ENCODE measurements around the gene GPRC5C. TPM values are rescaled to one million over a fixed set of nuclear protein-coding genes. Genes with fewer than 3 reads are reported as not detected.

GPRC5C gene
- total RNA-seq, 1 experiment from 2014 or later, result 15.5 TPM

GRCh38 chr17:74432424-74432690 is 469 bp downstream of the GPRC5C start:
- H3K27ac Mint-ChIP-seq, result no peak overlapping the region
- Histone ChIP-seq H4K8ac (replicated peaks; ENCODE audit: insufficient read length, low read depth, low read length) (no peak overlapping the region), H2AFZ (ENCODE audit: low read length) (no peak overlapping the region)

More at GRCh38 chr17:74432424-74432690, 469 bp downstream of the GPRC5C start:
- H3K14ac ChIP-seq (ENCODE audit: insufficient read depth, low read length), result peak overlapping the region; percentile 51; the same call in 1 of the 2 replicates
- H3K56ac ChIP-seq (ENCODE audit: insufficient read length, low read depth, low read length), result no peak overlapping the region
- H3K79me2 ChIP-seq (ENCODE audit: insufficient read depth, low read length), result no peaks in the 10 kb centered on the region
- H3K9me3 Mint-ChIP-seq, result no peaks in the 10 kb centered on the region
- peaks cover 25 to 50% of the 10 kb centered on the region in 2 experiments for H3K4me1 Mint-ChIP-seq
- H3K4me1 ChIP-seq (ENCODE audit: insufficient read depth, low read length), result peaks cover 5% of the 10 kb centered on the region; the same call in 1 of the 2 replicates
- WGBS (ENCODE audit: extremely low coverage, insufficient read length, low lambda C conversion rate), result no CpG with 5 or more reads among the region's 33 CpGs
- H3K27me3 Mint-ChIP-seq (ENCODE audit: low read depth), result peaks cover 78% of the 10 kb centered on the region
- H3K4ac ChIP-seq (ENCODE audit: low read depth, low read length), result no peak overlapping the region
- no peak overlapping the region for H3K9ac ChIP-seq (ENCODE audit: extremely low read depth, insufficient read length, low read length)
- no peak overlapping the region for H3T11ph ChIP-seq (ENCODE audit: low read length)
- peak overlapping the region; percentile 60 for H3K4me2 ChIP-seq (ENCODE audit: insufficient read depth, insufficient read length, low read length)
- no peaks in the 10 kb centered on the region for H3K79me1 ChIP-seq (ENCODE audit: insufficient read depth, low read depth, low read length, poor library complexity, severe bottlenecking)
- H2BK5ac ChIP-seq (ENCODE audit: insufficient read length, low read length), result no peak overlapping the region
- no peaks in the 10 kb centered on the region for H3K9me3 ChIP-seq (ENCODE audit: control insufficient read depth, low read depth, low read length)
- H3K27ac ChIP-seq (ENCODE audit: insufficient read length, low read depth, low read length), result no peak overlapping the region
- H3K23ac ChIP-seq (ENCODE audit: insufficient read length, low read depth, low read length), result no peak overlapping the region
- no peak overlapping the region for H2BK15ac ChIP-seq (ENCODE audit: low read depth, low read length)
- H3K23me2 ChIP-seq (ENCODE audit: insufficient read length, low read depth, low read length, poor library complexity, severe bottlenecking), result peaks cover 27% of the 10 kb centered on the region
- no peak overlapping the region for H4K91ac ChIP-seq (ENCODE audit: insufficient read length, low read depth, low read length)
- peak overlapping the region; percentile 70 to 88 for H3K4me3 Mint-ChIP-seq
- TF ChIP-seq, protein P1, sequence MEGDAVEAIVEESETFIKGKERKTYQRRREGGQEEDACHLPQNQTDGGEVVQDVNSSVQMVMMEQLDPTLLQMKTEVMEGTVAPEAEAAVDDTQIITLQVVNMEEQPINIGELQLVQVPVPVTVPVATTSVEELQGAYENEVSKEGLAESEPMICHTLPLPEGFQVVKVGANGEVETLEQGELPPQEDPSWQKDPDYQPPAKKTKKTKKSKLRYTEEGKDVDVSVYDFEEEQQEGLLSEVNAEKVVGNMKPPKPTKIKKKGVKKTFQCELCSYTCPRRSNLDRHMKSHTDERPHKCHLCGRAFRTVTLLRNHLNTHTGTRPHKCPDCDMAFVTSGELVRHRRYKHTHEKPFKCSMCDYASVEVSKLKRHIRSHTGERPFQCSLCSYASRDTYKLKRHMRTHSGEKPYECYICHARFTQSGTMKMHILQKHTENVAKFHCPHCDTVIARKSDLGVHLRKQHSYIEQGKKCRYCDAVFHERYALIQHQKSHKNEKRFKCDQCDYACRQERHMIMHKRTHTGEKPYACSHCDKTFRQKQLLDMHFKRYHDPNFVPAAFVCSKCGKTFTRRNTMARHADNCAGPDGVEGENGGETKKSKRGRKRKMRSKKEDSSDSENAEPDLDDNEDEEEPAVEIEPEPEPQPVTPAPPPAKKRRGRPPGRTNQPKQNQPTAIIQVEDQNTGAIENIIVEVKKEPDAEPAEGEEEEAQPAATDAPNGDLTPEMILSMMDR (conservative IDR thresholded peaks at IDR 0.05), result no peak
- H4K5ac ChIP-seq (ENCODE audit: insufficient read length, low read depth, low read length), result no peak overlapping the region
- no peak overlapping the region for H2BK20ac ChIP-seq (ENCODE audit: low read depth, low read length, poor library complexity, severe bottlenecking)
- peaks cover 3% of the 10 kb centered on the region for H3K27me3 ChIP-seq (ENCODE audit: insufficient read depth, low read length)
- H2AK5ac ChIP-seq (ENCODE audit: insufficient read length, low read length), result no peak overlapping the region
- no peak overlapping the region for H2BK12ac ChIP-seq (ENCODE audit: insufficient read length, low read depth, low read length)
- peaks cover 0 to 6% (median 0%) of the 10 kb centered on the region in 3 experiments; a peak in 2 of 7 replicates for H3K36me3 Mint-ChIP-seq (ENCODE audit: insufficient read depth in 1 of 3, low read depth in 3 of 3)
- H4K20me1 ChIP-seq (ENCODE audit: control insufficient read depth, insufficient read depth, insufficient read length), result no peaks in the 10 kb centered on the region
- no peak overlapping the region for H3K18ac ChIP-seq (ENCODE audit: insufficient read length, low read depth, low read length)
- no peak overlapping the region for H2BK120ac ChIP-seq (ENCODE audit: low read depth, low read length, poor library complexity, severe bottlenecking)
- DNase-seq, result no peak

Data from H9 (cell line).